H1 (cell line): Measurements from ENCODE around the gene CCDC82. TPM values are rescaled to one million over a fixed set of nuclear protein-coding genes. Genes with fewer than 3 reads are reported as not detected.

Source experiments
- JUN ChIP-seq: IDR thresholded peaks from 2 replicates; pipeline ENCODE4 v1.6.1; 2011; ENCODE audit warnings: low read depth, mild to moderate bottlenecking, improper control_type of control experiment, low read length
- RFX5 ChIP-seq: IDR thresholded peaks from 2 replicates; pipeline ENCODE4 v1.6.1; 2011; ENCODE audit warnings: low read depth, low read length, improper control_type of control experiment, borderline replicate concordance
- polyA plus RNA-seq, 7 experiments: library from polyadenylated mRNA; depleted of rRNA in 3 of 7; stranded (reverse) in 5 of 7; unstranded in 2 of 7; fragments of >200 nt in 5 of 7; fragments of 200-250 nt in 2 of 7; gene quantifications; 1 replicate in 5 of 7; 2 replicates in 1 of 7; 4 replicates in 1 of 7; pipeline versions ENCODE4 v1.2.1 to v1.2.3, GENCODE V29; 2011 to 2013; ENCODE audit warnings: missing spikeins in 2 of 7, mixed read lengths in 2 of 7
- total RNA-seq: library from RNA; stranded (reverse); fragmentation: NEBNext Ultra II Directional; extraction: Animal tissue kit (Norgen Biotek cat#: 25700); gene quantifications from 2 replicates; pipeline ENCODE4 v1.2.1, GENCODE V29; 2021

CCDC82 gene
- total and polyA plus RNA-seq, 2 of the 8 experiments (the other 6 are each of a cell fraction or from before 2014, with no cell fraction given), result 6.0 to 15.2 TPM

DNA sequence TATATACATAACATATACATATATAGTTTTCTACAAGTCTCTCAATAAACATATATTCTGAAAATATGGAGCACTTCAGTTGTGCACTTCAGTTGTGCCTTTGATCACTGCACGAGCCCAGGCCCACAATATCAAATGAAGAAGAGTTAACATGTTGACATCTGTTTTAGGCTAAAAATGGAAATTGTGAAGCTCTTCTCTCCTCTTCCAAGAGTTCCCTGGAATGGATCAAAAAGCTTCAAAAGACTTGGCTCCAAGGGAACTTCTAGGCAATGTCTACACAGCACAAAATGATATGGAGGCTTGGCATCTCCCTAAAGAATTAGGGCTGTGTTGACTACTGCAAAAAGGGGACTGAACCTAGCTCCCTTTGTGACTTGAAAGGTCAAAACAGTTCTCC, 83.6 kb downstream of the CCDC82 start (continued):
- no peak for TF ChIP-seq RFX5
- TF ChIP-seq JUN, result no peak
